HG03558 (cell line): ENCODE data around the gene ANKRD36C.
"Not testable (repeated sequence)": the region's sequence is repeated elsewhere in the genome, so short reads cannot be mapped to it uniquely, and the experiment has no call there.

ENCODE experiments used
- ATAC-seq: cut with Tn5 transposase; IDR thresholded peaks from one replicate; pipeline ENCODE4 v1.9.1; 2021; ENCODE audit warnings: moderate number of reproducible peaks; ENCODE audit not compliant: unreplicated experiment; ENCODE audit errors: extremely low read depth

ANKRD36C gene

GRCh38 chr2:95813311-95813710 lies 178.3 kb downstream of the ANKRD36C start:
- not testable (repeated sequence) for ATAC-seq

GRCh38 chr2:95799892-95800291 lies 191.7 kb downstream of the ANKRD36C start:
- no peak for ATAC-seq

- ATAC-seq = not testable (repeated sequence)
Observed at GRCh38 chr2:95799147-95799889, 192.3 kb downstream of the ANKRD36C start.

- not testable (repeated sequence) for ATAC-seq
Observed at GRCh38 chr2:95796249-95797099, 195.2 kb downstream of the ANKRD36C start.

- not testable (repeated sequence) for ATAC-seq
Observed at GRCh38 chr2:95793970-95794369, 197.7 kb downstream of the ANKRD36C start.

- not testable (repeated sequence) for ATAC-seq
Observed at GRCh38 chr2:95790180-95790579, 201.4 kb downstream of the ANKRD36C start.

GRCh38 chr2:95789385-95789784 lies 202.2 kb downstream of the ANKRD36C start:
- not testable (repeated sequence) for ATAC-seq

- not testable (repeated sequence) for ATAC-seq
Observed at GRCh38 chr2:95788642-95789041, 203.0 kb downstream of the ANKRD36C start.
